Trophoblast cell (in vitro differentiated cells and primary cell): ENCODE measurements around the gene TGFBRAP1.
A peak's percentile ranks its signal among the peaks of the same experiment; 100 is the strongest.
"Not testable (repeated sequence)": the region's sequence is repeated elsewhere in the genome, so short reads cannot be mapped to it uniquely, and the experiment has no call there.

Experiments
- DNase-seq, 2 donors: peaks; one replicate each; pipeline ENCODE4 v3.0.0-alpha.2; 2016
- H2AFZ ChIP-seq: 2 replicates; pipeline ENCODE4 v1.6.1; 2013; ENCODE audit warnings: low read length, moderate library complexity, mild to moderate bottlenecking; ENCODE audit not compliant: insufficient read depth, poor library complexity
- H2AK5ac ChIP-seq: 2 replicates; pipeline ENCODE4 v1.6.1; 2013; ENCODE audit warnings: mild to moderate bottlenecking, low read length
- H2BK120ac ChIP-seq: 2 replicates; pipeline ENCODE4 v1.6.1; 2013; ENCODE audit warnings: low read length, mild to moderate bottlenecking, moderate library complexity; ENCODE audit not compliant: insufficient read depth, poor library complexity
- H2BK12ac ChIP-seq: 2 replicates; pipeline ENCODE4 v1.6.1; 2013; ENCODE audit warnings: mild to moderate bottlenecking, low read length, moderate library complexity
- H2BK5ac ChIP-seq: 2 replicates; pipeline ENCODE4 v1.6.1; 2013; ENCODE audit warnings: low read length, low read depth, moderate library complexity, mild to moderate bottlenecking; ENCODE audit not compliant: poor library complexity
- H3K14ac ChIP-seq: 2 replicates; pipeline ENCODE4 v1.6.1; 2013; ENCODE audit warnings: mild to moderate bottlenecking, low read length
- H3K18ac ChIP-seq: 2 replicates; pipeline ENCODE4 v1.6.1; 2013; ENCODE audit warnings: mild to moderate bottlenecking, low read length
- H3K23ac ChIP-seq: 2 replicates; pipeline ENCODE4 v1.6.1; 2013; ENCODE audit warnings: low read length
- H3K27ac ChIP-seq: 2 replicates; pipeline ENCODE4 v1.5.1; 2013; ENCODE audit warnings: low read depth, mild to moderate bottlenecking, inconsistent platforms, low read length, moderate library complexity
- H3K27me3 ChIP-seq: 2 replicates; pipeline ENCODE4 v1.6.1; 2013; ENCODE audit warnings: inconsistent platforms, mild to moderate bottlenecking, low read length, moderate library complexity; ENCODE audit not compliant: insufficient read depth
- H3K36me3 ChIP-seq, 2 experiments: 1 replicate in 1 of 2; 2 replicates in 1 of 2; pipeline ENCODE4 v1.6.1; 2013; ENCODE audit warnings: low read length in 2 of 2, mild to moderate bottlenecking in 2 of 2, moderate library complexity in 1 of 2; ENCODE audit not compliant: insufficient read depth in 2 of 2, control insufficient read depth in 1 of 2
- H3K4ac ChIP-seq: 2 replicates; pipeline ENCODE4 v1.6.1; 2013; ENCODE audit warnings: low read depth, mild to moderate bottlenecking, low read length, moderate library complexity
- H3K4me1 ChIP-seq, 2 experiments: 1 replicate in 1 of 2; 2 replicates in 1 of 2; pipeline ENCODE4 v1.6.1; 2013; ENCODE audit warnings: low read length in 2 of 2, mild to moderate bottlenecking in 2 of 2, moderate library complexity in 1 of 2; ENCODE audit not compliant: insufficient read depth in 2 of 2, control insufficient read depth in 1 of 2
- H3K4me2 ChIP-seq: 2 replicates; pipeline ENCODE4 v1.6.1; 2013; ENCODE audit warnings: inconsistent platforms, mild to moderate bottlenecking, low read length, moderate library complexity
- H3K4me3 ChIP-seq: 2 replicates; pipeline ENCODE4 v1.5.1; 2013; ENCODE audit warnings: mild to moderate bottlenecking, low read depth, low read length, inconsistent platforms
- H3K79me1 ChIP-seq: one replicate; pipeline ENCODE4 v1.6.1; 2013; ENCODE audit warnings: low read length
- H3K79me2 ChIP-seq: 2 replicates; pipeline ENCODE4 v1.6.1; 2013; ENCODE audit warnings: low read length, mild to moderate bottlenecking; ENCODE audit not compliant: control insufficient read depth, insufficient read depth, poor library complexity
- H3K9ac ChIP-seq: 2 replicates; pipeline ENCODE4 v1.6.1; 2013; ENCODE audit warnings: mild to moderate bottlenecking, low read length
- H3K9me3 ChIP-seq: 2 replicates; pipeline ENCODE4 v1.6.1; 2013; ENCODE audit warnings: low read depth, mild to moderate bottlenecking, control low read depth, inconsistent platforms, low read length; ENCODE audit not compliant: insufficient read depth
- H4K12ac ChIP-seq: 2 replicates; pipeline ENCODE4 v1.6.1; 2013; ENCODE audit warnings: low read depth, mild to moderate bottlenecking, low read length, moderate library complexity
- H4K8ac ChIP-seq: 2 replicates; pipeline ENCODE4 v1.6.1; 2013; ENCODE audit warnings: low read depth, mild to moderate bottlenecking, low read length, moderate library complexity
- H4K91ac ChIP-seq: one replicate; pipeline ENCODE4 v1.6.1; 2013; ENCODE audit warnings: low read depth, mild to moderate bottlenecking, low read length, moderate library complexity
- WGBS: extraction: QIAGEN DNeasy Blood & Tissue Kit; methylation state at CpG from one replicate; pipeline ENCODE4 v1.1.7; 2013; ENCODE audit warnings: missing lambda C conversion rate; ENCODE audit not compliant: insufficient read length, insufficient coverage; ENCODE audit errors: extremely low coverage; 5-methylcytosine and 5-hydroxymethylcytosine counted together

TGFBRAP1 gene

GRCh38 chr2:105251016-105251648, 78.4 kb downstream of the TGFBRAP1 start:
- H2BK5ac ChIP-seq, H4K12ac ChIP-seq, H3K27me3 ChIP-seq, H3K4me3 ChIP-seq, H4K8ac ChIP-seq, H2AK5ac ChIP-seq, H3K18ac ChIP-seq, H3K4ac ChIP-seq, H2AFZ ChIP-seq, DNase-seq, H3K27ac ChIP-seq, H3K14ac ChIP-seq, H3K9me3 ChIP-seq, H3K9ac ChIP-seq, H3K23ac ChIP-seq, H3K36me3 ChIP-seq, H3K4me2 ChIP-seq, H2BK120ac ChIP-seq, H3K79me2 ChIP-seq: not testable (repeated sequence)
- peaks cover 28 to 31% of the 10 kb centered on the region in 2 experiments for H3K4me1 ChIP-seq
- H2BK12ac ChIP-seq = peak overlapping the region; percentile 30
- peaks cover 39% of the 10 kb centered on the region for H3K79me1 ChIP-seq
- H4K91ac ChIP-seq = peak overlapping the region; percentile 74
- no CpG with 5 or more reads among the region's 43 CpGs for WGBS

- Histone ChIP-seq H2AK5ac (peak overlapping the region; percentile 13), H3K18ac (no peak overlapping the region), H3K9me3 (no peaks in the 10 kb centered on the region), H2BK12ac (peak overlapping the region; percentile 83), H3K23ac (no peak overlapping the region), H3K4ac (no peak overlapping the region), H3K79me2 (peaks cover 3% of the 10 kb centered on the region), H3K9ac (no peak overlapping the region), H4K12ac (no peak overlapping the region), H3K79me1 (peaks cover 28% of the 10 kb centered on the region), H3K4me1 (peaks cover 19 to 21% of the 10 kb centered on the region in 2 experiments), H3K27me3 (no peaks in the 10 kb centered on the region), H4K8ac (peak overlapping the region; percentile 27), H3K4me2 (no peak overlapping the region), H2BK5ac (peak overlapping the region; percentile 22), H3K36me3 (no peaks in the 10 kb centered on the region), H2AFZ (no peak overlapping the region), H2BK120ac (peak overlapping the region; percentile 63), H4K91ac (peak overlapping the region; percentile 73), H3K14ac (no peak overlapping the region), H3K27ac (no peak overlapping the region), H3K4me3 (no peak overlapping the region)
- DNase-seq = no peak
- no CpG with 5 or more reads among the region's 4 CpGs for WGBS
These were observed 79.6 kb downstream of the TGFBRAP1 start for GRCh38 chr2:105249891-105250290.

GRCh38 chr2:105249181-105249580, 80.4 kb downstream of the TGFBRAP1 start:
- no peaks in the 10 kb centered on the region for H3K9me3 ChIP-seq
- no peak overlapping the region for H4K8ac ChIP-seq
- no peak overlapping the region for H2AFZ ChIP-seq
- no peak overlapping the region for H3K9ac ChIP-seq
- no peak overlapping the region for H3K14ac ChIP-seq
- H3K36me3 ChIP-seq = no peaks in the 10 kb centered on the region
- H2BK120ac ChIP-seq = no peak overlapping the region
- no peak overlapping the region for H3K4me3 ChIP-seq
- no peak overlapping the region for H3K18ac ChIP-seq
- no peaks in the 10 kb centered on the region for H3K27me3 ChIP-seq
- peaks cover 14 to 15% of the 10 kb centered on the region in 2 experiments for H3K4me1 ChIP-seq
- H3K27ac ChIP-seq = peak overlapping the region; percentile 74
- H3K79me2 ChIP-seq = peaks cover 3% of the 10 kb centered on the region
- no peak overlapping the region for H4K91ac ChIP-seq
- H2AK5ac ChIP-seq = no peak overlapping the region
- H2BK5ac ChIP-seq = no peak overlapping the region
- no peak overlapping the region for H3K23ac ChIP-seq
- peak in 1 of 2 donors; percentile 60 for DNase-seq
- WGBS = no CpG with 5 or more reads among the region's 5 CpGs
- peaks cover 24% of the 10 kb centered on the region for H3K79me1 ChIP-seq
- H2BK12ac ChIP-seq = no peak overlapping the region
- H3K4me2 ChIP-seq = no peak overlapping the region
- H4K12ac ChIP-seq = no peak overlapping the region
- H3K4ac ChIP-seq = no peak overlapping the region

GRCh38 chr2:105248316-105249070, 81.0 kb downstream of the TGFBRAP1 start:
- H3K4me3 ChIP-seq = no peak overlapping the region
- peak in 1 of 2 donors; percentile 57 for DNase-seq
- no peak overlapping the region for H3K4ac ChIP-seq
- no peak overlapping the region for H3K23ac ChIP-seq
- no peak overlapping the region for H4K12ac ChIP-seq
- peak overlapping the region; percentile 30 for H3K4me2 ChIP-seq
- H3K14ac ChIP-seq = peak overlapping the region; percentile 20
- H3K27ac ChIP-seq = peak overlapping the region; percentile 74
- H3K79me1 ChIP-seq = peaks cover 22% of the 10 kb centered on the region
- no peak overlapping the region for H3K18ac ChIP-seq
- H3K36me3 ChIP-seq = no peaks in the 10 kb centered on the region
- peak overlapping the region; percentile 92 for H4K91ac ChIP-seq
- H3K27me3 ChIP-seq = no peaks in the 10 kb centered on the region
- H3K79me2 ChIP-seq = peaks cover 3% of the 10 kb centered on the region
- no peak overlapping the region for H3K9ac ChIP-seq
- no peak overlapping the region for H2AK5ac ChIP-seq
- H3K4me1 ChIP-seq = peaks cover 13 to 14% of the 10 kb centered on the region in 2 experiments
- peak overlapping the region; percentile 97 for H2BK120ac ChIP-seq
- H2BK5ac ChIP-seq = peak overlapping the region; percentile 94
- H4K8ac ChIP-seq = peak overlapping the region; percentile 79
- H2BK12ac ChIP-seq = peak overlapping the region; percentile 32
- no peak overlapping the region for H2AFZ ChIP-seq
- WGBS = no CpG with 5 or more reads among the region's 4 CpGs
- H3K9me3 ChIP-seq = no peaks in the 10 kb centered on the region
